ENCODE results near the gene DUSP19.

DUSP19 gene, protein sequence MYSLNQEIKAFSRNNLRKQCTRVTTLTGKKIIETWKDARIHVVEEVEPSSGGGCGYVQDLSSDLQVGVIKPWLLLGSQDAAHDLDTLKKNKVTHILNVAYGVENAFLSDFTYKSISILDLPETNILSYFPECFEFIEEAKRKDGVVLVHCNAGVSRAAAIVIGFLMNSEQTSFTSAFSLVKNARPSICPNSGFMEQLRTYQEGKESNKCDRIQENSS

DNA sequence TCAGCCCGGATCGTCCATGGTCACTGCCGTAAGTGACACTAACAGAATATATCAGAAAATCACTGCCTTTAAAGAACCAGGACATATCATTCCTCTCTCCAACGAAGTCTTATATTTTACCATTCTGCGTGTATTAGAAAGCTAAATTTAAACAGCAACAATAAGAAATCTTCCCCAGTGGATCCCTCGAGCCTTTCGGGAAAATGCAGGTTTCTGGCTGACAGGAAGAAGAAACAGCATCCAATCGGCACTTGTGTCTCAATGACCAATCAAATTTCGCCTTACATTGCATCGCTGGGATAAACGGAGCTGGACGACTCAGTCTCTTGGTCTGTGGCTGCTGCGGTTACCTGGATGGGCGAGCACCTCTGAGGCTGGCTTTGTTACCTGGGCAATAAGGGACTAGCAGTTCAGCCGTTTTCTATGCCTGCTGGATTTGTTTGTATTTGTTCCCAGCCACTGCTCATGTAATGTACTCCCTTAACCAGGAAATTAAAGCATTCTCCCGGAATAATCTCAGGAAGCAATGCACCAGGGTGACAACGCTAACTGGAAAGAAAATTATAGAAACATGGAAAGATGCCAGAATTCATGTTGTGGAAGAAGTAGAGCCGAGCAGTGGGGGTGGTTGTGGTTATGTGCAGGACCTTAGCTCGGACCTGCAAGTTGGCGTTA lies at the start of gene DUSP19:
Gene DUSP19, plus strand, starts transcription at position 284 of the 675 bp plus-strand sequence. Its CDS starts 187 bp downstream, at position 471.
- Histone ChIP-seq H3K4me3 (ENCODE audit: low read depth, low read length) (peak within 1 kb of the TSS; percentile 71), H3K27ac (ENCODE audit: low read depth, low read length) (no peak within 1 kb of the TSS), H3K4me1 (ENCODE audit: control insufficient read depth, insufficient read depth, low read length) (peaks cover 13% of the 10 kb centered on the region; the same call in 1 of the 2 replicates), H3K27me3 (ENCODE audit: control insufficient read depth, insufficient read depth, low read length) (no peaks in the 10 kb centered on the region), H3K36me3 (ENCODE audit: control insufficient read depth, insufficient read depth, low read length) (no peaks in the 10 kb centered on the region), H3K9me3 (ENCODE audit: control insufficient read depth, insufficient read depth, low read depth, low read length) (no peaks in the 10 kb centered on the region), H3K9ac (ENCODE audit: low read length) (peak within 1 kb of the TSS; percentile 10)

DNA sequence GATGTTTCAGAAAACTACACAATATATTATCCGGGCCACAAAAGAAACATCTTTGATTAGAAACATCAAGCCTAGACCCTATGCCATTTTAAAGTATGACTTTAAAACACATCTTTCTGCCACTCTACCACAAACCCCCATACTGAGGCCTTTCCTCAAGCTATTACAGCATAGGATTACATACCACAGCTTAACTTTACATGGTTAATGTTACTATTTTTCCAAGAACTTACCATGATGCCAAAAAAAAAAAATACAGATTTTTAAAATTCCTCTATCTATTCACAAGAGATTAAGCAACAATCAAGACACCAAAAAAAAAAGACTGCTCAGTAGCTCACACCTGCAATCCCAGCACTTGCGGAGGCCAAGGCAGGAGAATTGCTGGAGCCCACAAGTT lies 49.3 kb upstream of the DUSP19 start:
- no peak overlapping the region for H3K4me3 ChIP-seq (ENCODE audit: low read depth, low read length)
- no peaks in the 10 kb centered on the region for H3K9me3 ChIP-seq (ENCODE audit: control insufficient read depth, insufficient read depth, low read depth, low read length)
- no peak overlapping the region; the same call in 1 of the 2 replicates for H3K27ac ChIP-seq (ENCODE audit: low read depth, low read length)
- H3K9ac ChIP-seq (ENCODE audit: low read length): no peak overlapping the region
- no peaks in the 10 kb centered on the region for H3K27me3 ChIP-seq (ENCODE audit: control insufficient read depth, insufficient read depth, low read length)
- peaks cover 10% of the 10 kb centered on the region for H3K4me1 ChIP-seq (ENCODE audit: control insufficient read depth, insufficient read depth, low read length)
- peaks cover 3% of the 10 kb centered on the region; the same call in 1 of the 2 replicates for H3K36me3 ChIP-seq (ENCODE audit: control insufficient read depth, insufficient read depth, low read length)

DNA sequence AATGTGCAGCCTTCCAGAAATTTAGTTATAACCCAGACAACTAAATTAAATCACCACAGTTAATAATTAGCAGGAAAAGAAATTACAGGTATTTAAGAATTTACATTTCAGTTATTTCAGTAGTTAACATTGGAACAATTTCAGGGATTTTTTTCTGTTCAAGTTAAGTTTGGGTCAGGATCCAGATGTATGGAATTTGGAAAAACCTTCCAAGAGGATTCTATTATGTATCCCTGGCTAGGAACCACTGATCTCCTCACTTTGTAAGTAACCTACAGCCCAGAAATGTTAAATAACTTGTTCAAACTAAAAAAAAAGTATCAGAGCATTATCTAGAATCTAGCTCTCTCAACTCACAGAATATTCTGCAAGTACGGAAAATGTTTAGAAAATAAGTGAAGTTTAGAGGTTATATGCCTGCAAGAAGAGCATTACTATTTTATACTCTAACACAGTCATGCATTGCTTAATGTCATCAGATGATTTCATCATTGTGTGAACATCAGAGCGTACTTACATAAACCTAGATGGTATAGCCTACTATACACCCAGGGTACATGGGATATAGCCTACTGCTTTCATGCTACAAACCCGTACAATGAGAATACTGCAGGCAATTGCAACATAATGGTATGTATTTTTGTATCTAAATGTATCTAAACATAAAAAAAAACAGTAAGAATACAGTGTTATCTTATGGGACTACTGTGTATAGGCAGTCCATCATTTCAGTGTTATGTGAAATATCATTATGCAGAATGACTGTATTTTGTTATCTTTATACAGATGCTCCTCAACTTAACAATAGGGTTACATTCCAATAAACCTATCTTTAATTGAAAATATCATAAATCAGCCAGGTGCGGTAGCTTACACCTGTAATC lies 46.4 kb upstream of the DUSP19 start:
- no peaks in the 10 kb centered on the region; the same call in 1 of the 2 replicates for H3K36me3 ChIP-seq (ENCODE audit: control insufficient read depth, insufficient read depth, low read length)
- no peak overlapping the region for H3K27ac ChIP-seq (ENCODE audit: low read depth, low read length)
- H3K4me3 ChIP-seq (ENCODE audit: low read depth, low read length): no peak overlapping the region
- H3K9me3 ChIP-seq (ENCODE audit: control insufficient read depth, insufficient read depth, low read depth, low read length): no peaks in the 10 kb centered on the region
- no peaks in the 10 kb centered on the region for H3K27me3 ChIP-seq (ENCODE audit: control insufficient read depth, insufficient read depth, low read length)
- peaks cover 26% of the 10 kb centered on the region for H3K4me1 ChIP-seq (ENCODE audit: control insufficient read depth, insufficient read depth, low read length)
- H3K9ac ChIP-seq (ENCODE audit: low read length): no peak overlapping the region

DNA sequence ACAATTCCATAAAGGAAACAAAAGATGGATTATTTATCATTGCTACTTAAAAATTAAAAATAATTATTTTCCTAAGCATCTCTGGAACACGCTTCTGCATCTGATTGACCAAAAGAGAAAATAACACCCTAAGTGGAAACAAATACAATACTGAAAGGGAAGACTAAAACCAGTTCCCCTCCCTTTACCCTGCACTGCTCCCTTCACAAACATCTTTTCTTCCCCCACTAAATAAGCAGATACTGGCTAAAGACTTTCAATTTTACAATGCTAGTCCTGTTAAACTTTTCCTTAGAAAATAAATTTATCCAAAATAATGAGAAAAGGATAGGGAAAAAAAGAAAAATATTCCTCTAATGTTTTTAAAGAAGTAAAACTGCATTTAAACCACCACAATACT lies 44.6 kb upstream of the DUSP19 start:
- H3K9ac ChIP-seq (ENCODE audit: low read length): no peak overlapping the region
- H3K36me3 ChIP-seq (ENCODE audit: control insufficient read depth, insufficient read depth, low read length): no peaks in the 10 kb centered on the region; the same call in 1 of the 2 replicates
- no peak overlapping the region for H3K27ac ChIP-seq (ENCODE audit: low read depth, low read length)
- no peaks in the 10 kb centered on the region for H3K27me3 ChIP-seq (ENCODE audit: control insufficient read depth, insufficient read depth, low read length)
- H3K9me3 ChIP-seq (ENCODE audit: control insufficient read depth, insufficient read depth, low read depth, low read length): no peaks in the 10 kb centered on the region
- no peak overlapping the region for H3K4me3 ChIP-seq (ENCODE audit: low read depth, low read length)
- H3K4me1 ChIP-seq (ENCODE audit: control insufficient read depth, insufficient read depth, low read length): peaks cover 26% of the 10 kb centered on the region

DNA sequence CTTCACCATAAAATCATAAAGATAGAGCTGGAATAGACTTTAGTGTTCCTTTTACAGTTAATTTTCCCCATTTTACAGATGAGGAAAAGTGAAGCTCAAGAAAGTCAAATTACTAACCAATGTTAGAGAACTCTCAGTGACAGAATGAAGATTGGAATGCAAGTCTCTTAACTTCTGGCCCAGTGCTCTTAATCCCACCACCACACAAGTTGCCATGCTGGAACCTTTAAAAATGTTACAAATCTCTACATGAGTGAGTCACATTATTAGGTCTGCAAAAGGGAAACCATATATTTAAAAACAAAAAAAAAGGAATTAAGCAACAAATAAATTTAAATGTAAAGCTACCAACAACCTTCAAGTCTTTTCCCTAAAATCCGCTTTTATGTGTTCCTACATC lies 43.7 kb upstream of the DUSP19 start:
- peak overlapping the region; percentile 98; the same call in 1 of the 2 replicates for H3K4me3 ChIP-seq (ENCODE audit: low read depth, low read length)
- no peak overlapping the region for H3K27ac ChIP-seq (ENCODE audit: low read depth, low read length)
- H3K4me1 ChIP-seq (ENCODE audit: control insufficient read depth, insufficient read depth, low read length): peaks cover 26% of the 10 kb centered on the region
- H3K27me3 ChIP-seq (ENCODE audit: control insufficient read depth, insufficient read depth, low read length): no peaks in the 10 kb centered on the region
- no peaks in the 10 kb centered on the region for H3K9me3 ChIP-seq (ENCODE audit: control insufficient read depth, insufficient read depth, low read depth, low read length)
- H3K36me3 ChIP-seq (ENCODE audit: control insufficient read depth, insufficient read depth, low read length): no peaks in the 10 kb centered on the region; the same call in 1 of the 2 replicates
- no peak overlapping the region for H3K9ac ChIP-seq (ENCODE audit: low read length)

DNA sequence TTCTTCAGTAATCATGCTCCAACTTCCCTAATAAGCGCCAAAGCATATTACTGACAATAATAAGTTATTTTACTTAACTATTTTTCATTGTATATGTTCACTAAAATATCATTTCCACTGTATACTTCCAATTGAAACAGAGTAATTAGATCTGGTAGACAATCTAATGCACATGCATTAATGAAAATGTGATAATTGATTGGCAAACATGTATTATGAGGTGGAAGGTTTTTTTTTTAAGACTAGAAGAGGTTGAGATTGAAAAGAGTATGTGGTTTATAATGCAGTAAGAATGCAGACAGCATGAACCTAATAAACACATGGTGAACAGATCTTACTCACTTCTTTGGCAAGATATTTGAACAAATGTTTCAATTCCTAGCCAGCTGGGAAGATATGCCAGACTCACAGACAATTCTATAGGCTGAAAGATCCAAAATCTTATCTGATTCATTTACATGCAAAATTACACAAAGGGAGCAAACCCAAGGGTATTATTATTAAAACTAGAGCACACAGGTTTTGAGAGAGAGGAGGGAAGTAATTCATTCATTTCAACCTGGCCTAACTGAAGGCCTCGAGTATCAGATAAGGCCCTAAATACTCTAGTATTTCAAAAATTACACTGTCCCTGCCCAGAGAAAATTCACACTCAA lies 43.1 kb upstream of the DUSP19 start:
- peak overlapping the region; percentile 23 for H3K9ac ChIP-seq (ENCODE audit: low read length)
- peak overlapping the region; percentile 95; the same call in 1 of the 2 replicates for H3K27ac ChIP-seq (ENCODE audit: low read depth, low read length)
- H3K4me3 ChIP-seq (ENCODE audit: low read depth, low read length): peak overlapping the region; percentile 98
- H3K36me3 ChIP-seq (ENCODE audit: control insufficient read depth, insufficient read depth, low read length): no peaks in the 10 kb centered on the region; the same call in 1 of the 2 replicates
- H3K27me3 ChIP-seq (ENCODE audit: control insufficient read depth, insufficient read depth, low read length): no peaks in the 10 kb centered on the region
- H3K4me1 ChIP-seq (ENCODE audit: control insufficient read depth, insufficient read depth, low read length): peaks cover 26% of the 10 kb centered on the region
- no peaks in the 10 kb centered on the region for H3K9me3 ChIP-seq (ENCODE audit: control insufficient read depth, insufficient read depth, low read depth, low read length)

DNA sequence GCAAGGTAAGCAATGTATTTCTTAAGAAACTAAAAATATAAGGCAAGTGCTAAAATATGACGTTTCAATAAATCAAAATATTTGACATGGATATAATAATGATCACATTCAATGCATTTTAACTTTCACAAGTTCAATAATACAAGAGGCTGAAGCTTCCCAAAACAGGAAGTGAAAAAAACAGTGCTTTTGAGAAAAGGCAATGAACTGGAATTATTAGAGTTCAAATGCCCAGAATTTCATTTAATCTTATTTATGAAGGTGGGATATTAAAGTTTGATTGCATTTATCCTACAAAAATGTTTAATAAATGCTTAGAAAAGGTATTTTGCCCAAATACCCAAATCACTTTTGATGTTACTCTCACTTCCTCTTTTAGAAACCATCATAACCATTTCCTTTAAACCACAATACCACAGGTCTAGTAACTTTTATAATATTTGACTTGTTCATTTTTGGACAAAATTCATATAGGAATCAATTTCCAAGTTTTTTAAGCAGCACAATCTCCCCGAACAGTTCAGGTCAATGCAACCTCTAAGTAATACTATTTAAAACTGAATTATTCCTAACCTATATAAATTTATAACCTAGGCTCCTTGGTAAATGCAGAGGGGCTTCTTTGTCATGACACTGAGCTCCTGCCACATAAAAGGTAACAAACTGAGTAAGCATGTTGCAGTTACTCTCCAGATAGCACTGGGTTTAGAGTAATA lies 42.4 kb upstream of the DUSP19 start:
- peak overlapping the region; percentile 94 for H3K9ac ChIP-seq (ENCODE audit: low read length)
- peak overlapping the region; percentile 95; the same call in 1 of the 2 replicates for H3K27ac ChIP-seq (ENCODE audit: low read depth, low read length)
- H3K4me3 ChIP-seq (ENCODE audit: low read depth, low read length): peak overlapping the region; percentile 98
- H3K36me3 ChIP-seq (ENCODE audit: control insufficient read depth, insufficient read depth, low read length): no peaks in the 10 kb centered on the region; the same call in 1 of the 2 replicates
- H3K27me3 ChIP-seq (ENCODE audit: control insufficient read depth, insufficient read depth, low read length): no peaks in the 10 kb centered on the region
- no peaks in the 10 kb centered on the region for H3K9me3 ChIP-seq (ENCODE audit: control insufficient read depth, insufficient read depth, low read depth, low read length)
- H3K4me1 ChIP-seq (ENCODE audit: control insufficient read depth, insufficient read depth, low read length): peaks cover 26% of the 10 kb centered on the region

DNA sequence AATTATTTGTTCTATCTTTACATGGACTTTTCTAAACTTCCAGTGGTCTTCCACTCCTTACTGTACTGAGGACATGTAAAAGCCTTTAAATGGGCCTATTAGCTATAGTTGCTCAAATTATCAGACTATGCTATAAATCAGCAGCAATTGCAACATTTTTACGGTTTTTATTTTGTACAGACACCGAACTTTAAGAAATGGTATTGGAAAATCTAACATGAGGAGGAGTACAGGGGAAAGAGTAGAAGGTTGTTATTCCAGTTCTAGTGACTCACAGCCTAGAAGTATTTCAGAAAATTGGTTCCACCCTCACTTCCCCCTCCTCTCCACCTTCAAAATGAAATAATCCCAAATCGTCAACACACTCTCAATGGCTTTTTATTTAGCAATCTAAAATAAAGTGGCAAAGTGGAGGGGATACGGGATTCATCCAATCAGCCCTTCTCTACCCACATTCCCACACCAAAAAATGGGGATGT lies 41.4 kb upstream of the DUSP19 start:
- peak overlapping the region; percentile 95; the same call in 1 of the 2 replicates for H3K27ac ChIP-seq (ENCODE audit: low read depth, low read length)
- H3K4me1 ChIP-seq (ENCODE audit: control insufficient read depth, insufficient read depth, low read length): peaks cover 26% of the 10 kb centered on the region
- peak overlapping the region; percentile 98 for H3K4me3 ChIP-seq (ENCODE audit: low read depth, low read length)
- no peaks in the 10 kb centered on the region; the same call in 1 of the 2 replicates for H3K36me3 ChIP-seq (ENCODE audit: control insufficient read depth, insufficient read depth, low read length)
- no peaks in the 10 kb centered on the region for H3K27me3 ChIP-seq (ENCODE audit: control insufficient read depth, insufficient read depth, low read length)
- no peaks in the 10 kb centered on the region for H3K9me3 ChIP-seq (ENCODE audit: control insufficient read depth, insufficient read depth, low read depth, low read length)
- H3K9ac ChIP-seq (ENCODE audit: low read length): peak overlapping the region; percentile 94

DNA sequence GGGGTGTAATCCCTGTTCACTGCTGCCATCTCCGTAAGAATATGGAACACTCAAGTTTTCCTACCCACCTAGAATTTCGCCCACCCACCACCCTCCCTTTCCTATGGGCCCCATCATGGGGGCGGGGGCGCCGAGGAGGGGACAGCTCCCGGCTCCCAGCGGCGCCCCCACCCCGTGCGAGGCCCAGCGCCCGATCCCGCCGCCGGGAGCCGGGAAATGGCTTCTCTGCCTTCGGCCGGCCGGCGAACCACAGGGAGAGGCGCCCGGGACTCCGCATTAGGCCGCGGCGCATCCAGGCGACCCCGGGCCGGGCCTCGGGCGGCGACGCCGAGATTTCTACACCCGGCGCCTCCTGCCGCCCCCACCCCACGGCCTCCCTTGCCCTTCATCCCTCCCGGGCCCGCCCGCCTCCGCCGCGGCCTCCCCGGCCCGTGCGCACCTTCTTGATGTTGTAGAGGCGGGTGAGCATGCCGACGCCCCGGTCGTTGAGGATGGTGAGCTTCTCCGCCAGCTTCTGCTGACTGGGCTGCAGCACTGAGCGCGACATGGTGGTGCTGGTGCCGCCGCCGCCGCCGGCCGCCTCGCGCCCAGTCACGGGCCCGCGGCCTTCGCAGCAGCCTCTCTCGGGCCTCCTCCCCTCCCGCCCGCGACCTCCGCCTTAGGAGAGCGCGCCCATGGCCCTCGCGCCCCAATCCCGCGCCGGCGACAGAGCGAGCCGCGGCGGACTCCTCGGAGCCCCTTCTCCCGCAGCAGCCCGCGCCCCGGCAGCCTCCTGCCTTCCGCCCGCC lies 40.8 kb upstream of the DUSP19 start:
- peak overlapping the region; percentile 94 for H3K9ac ChIP-seq (ENCODE audit: low read length)
- no peaks in the 10 kb centered on the region for H3K36me3 ChIP-seq (ENCODE audit: control insufficient read depth, insufficient read depth, low read length)
- H3K9me3 ChIP-seq (ENCODE audit: control insufficient read depth, insufficient read depth, low read depth, low read length): no peaks in the 10 kb centered on the region
- H3K4me3 ChIP-seq (ENCODE audit: low read depth, low read length): peak overlapping the region; percentile 98
- peaks cover 21% of the 10 kb centered on the region for H3K4me1 ChIP-seq (ENCODE audit: control insufficient read depth, insufficient read depth, low read length)
- H3K27ac ChIP-seq (ENCODE audit: low read depth, low read length): peak overlapping the region; percentile 95
- H3K27me3 ChIP-seq (ENCODE audit: control insufficient read depth, insufficient read depth, low read length): no peaks in the 10 kb centered on the region
